CD14-positive monocyte (primary cell): ENCODE measurements around the gene NRF1. TPM values are rescaled to one million over a fixed set of nuclear protein-coding genes. Genes with fewer than 3 reads are reported as not detected.

Experiments
- DNase-seq, 3 donors: peaks; one replicate each; pipeline ENCODE4 v3.0.0-alpha.2; 2011 to 2022
- H2AFZ ChIP-seq: 2 replicates; pipeline ENCODE4 v1.6.0; 2012; ENCODE audit warnings: mild to moderate bottlenecking, low read depth, low read length, inconsistent platforms; ENCODE audit not compliant: insufficient read depth, poor library complexity, severe bottlenecking
- H3K27ac ChIP-seq, 2 donors: 1 replicate in 1 of 2; 2 replicates in 1 of 2; pipeline ENCODE4 v1.5.1; 2012 to 2013; ENCODE audit warnings: low read length in 2 of 2, control low read depth in 1 of 2, inconsistent platforms in 1 of 2, low read depth in 1 of 2, mild to moderate bottlenecking in 1 of 2
- H3K27me3 ChIP-seq, 2 donors: one replicate each; pipeline versions ENCODE4 v1.6.0 to v1.6.1; 2011 to 2013; ENCODE audit warnings: low read length in 2 of 2; ENCODE audit not compliant: control insufficient read depth in 2 of 2, insufficient read depth in 2 of 2
- H3K36me3 ChIP-seq, 2 donors: replicated peaks in 1 of 2; 1 replicate in 1 of 2; 2 replicates in 1 of 2; pipeline versions ENCODE4 v1.5.1 to v1.6.1; 2012 to 2013; ENCODE audit warnings: low read length in 2 of 2, control low read depth in 1 of 2, inconsistent platforms in 1 of 2, mild to moderate bottlenecking in 1 of 2; ENCODE audit not compliant: insufficient read depth in 2 of 2, control insufficient read depth in 1 of 2
- H3K4me1 ChIP-seq, 2 donors: 1 replicate in 1 of 2; 2 replicates in 1 of 2; pipeline versions ENCODE4 v1.5.1 to v1.6.1; 2012 to 2013; ENCODE audit warnings: low read length in 2 of 2, control low read depth in 1 of 2, inconsistent platforms in 1 of 2, mild to moderate bottlenecking in 1 of 2, moderate library complexity in 1 of 2; ENCODE audit not compliant: insufficient read depth in 2 of 2, control insufficient read depth in 1 of 2
- H3K4me2 ChIP-seq: replicated peaks from 2 replicates; pipeline ENCODE3; 2012; ENCODE audit warnings: low read length, moderate library complexity, mild to moderate bottlenecking; ENCODE audit not compliant: poor library complexity, severe bottlenecking; ENCODE audit errors: extremely low read depth
- H3K4me3 ChIP-seq, 3 experiments: fragments of 200-600 bp in 1 of 3; sonication (generic) in 1 of 3; replicated peaks in 1 of 3; 1 replicate in 2 of 3; 2 replicates in 1 of 3; pipeline ENCODE4 v1.5.1; 2011 to 2013; ENCODE audit warnings: low read length in 3 of 3, mild to moderate bottlenecking in 3 of 3, control low read depth in 2 of 3, low read depth in 2 of 3, inconsistent platforms in 1 of 3, moderate library complexity in 1 of 3
- H3K79me2 ChIP-seq: 2 replicates; pipeline ENCODE4 v1.6.0; 2012; ENCODE audit warnings: mild to moderate bottlenecking, control low read depth, inconsistent platforms, low read length, moderate library complexity; ENCODE audit not compliant: insufficient read depth
- H3K9ac ChIP-seq: 2 replicates; pipeline ENCODE4 v1.6.0; 2017; ENCODE audit warnings: low read length, mild to moderate bottlenecking; ENCODE audit not compliant: insufficient read depth, poor library complexity, severe bottlenecking
- H3K9me3 ChIP-seq, 2 donors: replicated peaks in 1 of 2; 1 replicate in 1 of 2; 2 replicates in 1 of 2; pipeline versions ENCODE4 v1.5.1 to v1.6.1; 2012 to 2013; ENCODE audit warnings: low read length in 2 of 2, control low read depth in 1 of 2; ENCODE audit not compliant: control insufficient read depth in 1 of 2, insufficient read depth in 1 of 2
- H4K20me1 ChIP-seq: 2 replicates; pipeline ENCODE4 v1.6.0; 2012; ENCODE audit warnings: mild to moderate bottlenecking, low read length, control low read depth, moderate library complexity; ENCODE audit not compliant: insufficient read depth
- H3K27ac Mint-ChIP-seq, 7 donors: one replicate each; pipeline ENCODE4 v1.8.0; 2020; ENCODE audit warnings: mild to moderate bottlenecking in 7 of 7, mixed read lengths in 7 of 7, moderate library complexity in 6 of 7, inconsistent platforms in 2 of 7
- H3K27me3 Mint-ChIP-seq, 3 donors: one replicate each; pipeline ENCODE4 v1.8.0; 2021 to 2022; ENCODE audit warnings: low read depth in 3 of 3, mild to moderate bottlenecking in 3 of 3, mixed read lengths in 3 of 3, moderate library complexity in 3 of 3, inconsistent platforms in 1 of 3
- H3K36me3 Mint-ChIP-seq, 2 donors: one replicate each; pipeline ENCODE4 v1.8.0; 2020; ENCODE audit warnings: mixed read lengths in 2 of 2, inconsistent platforms in 1 of 2, mild to moderate bottlenecking in 1 of 2
- H3K4me1 Mint-ChIP-seq: one replicate; pipeline ENCODE4 v1.8.0; 2020; ENCODE audit warnings: mild to moderate bottlenecking, mixed read lengths
- H3K4me3 Mint-ChIP-seq, 2 donors: one replicate each; pipeline ENCODE4 v1.8.0; 2020; ENCODE audit warnings: mild to moderate bottlenecking in 2 of 2, mixed read lengths in 2 of 2, moderate library complexity in 1 of 2
- H3K9me3 Mint-ChIP-seq, 7 donors: one replicate each; pipeline ENCODE4 v1.8.0; 2020 to 2022; ENCODE audit warnings: mixed read lengths in 7 of 7, mild to moderate bottlenecking in 6 of 7, moderate library complexity in 6 of 7, inconsistent platforms in 2 of 7
- WGBS: methylation state at CpG from one replicate; pipeline ENCODE4 v1.1.5; 2013; ENCODE audit warnings: missing lambda C conversion rate; ENCODE audit not compliant: insufficient coverage; 5-methylcytosine and 5-hydroxymethylcytosine counted together
- intact Hi-C, 2 donors: fragments of 100-400 bp; cut with micrococcal nuclease; formaldehyde crosslinking; loops; one replicate each; pipeline versions ENCODE4 v1.15.0 to v1.15.1; 2023
- polyA plus RNA-seq, 3 donors: library from polyadenylated mRNA; depleted of rRNA in 1 of 3; unstranded in 2 of 3; stranded (reverse) in 1 of 3; fragments of 300-500 nt in 2 of 3; fragments of >200 nt in 1 of 3; fragmentation: Illumina TruSeq in 2 of 3; gene quantifications; 1 replicate in 2 of 3; 2 replicates in 1 of 3; pipeline ENCODE4 v1.2.3, GENCODE V29; 2012 to 2021
- TF ChIP-seq, protein P1 (sequence below): fragments of 200-600 bp; IDR thresholded peaks from one replicate; pipeline ENCODE4 v1.8.0; 2022; ENCODE audit warnings: antibody characterized with exemption, mild to moderate bottlenecking

NRF1 gene
- polyA plus RNA-seq, 3 donors = 5.1 to 14.0 (median 7.7) TPM

DNA sequence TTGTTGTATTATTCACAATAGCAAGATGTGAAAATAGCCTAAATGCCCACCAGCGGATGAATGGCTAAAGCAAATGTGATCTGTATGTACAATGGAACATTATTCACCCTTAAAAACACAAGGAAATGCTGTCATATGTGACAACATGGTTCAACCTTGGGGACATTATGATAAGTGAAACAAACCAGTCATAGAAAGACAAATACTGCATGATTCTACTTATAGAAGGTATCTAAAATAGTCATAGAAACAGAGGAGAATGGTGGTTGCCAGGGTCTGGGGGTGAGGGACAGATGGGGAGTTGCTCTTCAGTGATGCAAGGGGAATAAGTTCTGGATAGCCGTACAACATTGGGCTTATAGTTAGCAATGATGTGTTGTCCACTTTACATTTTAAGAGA lies 58.4 kb downstream of the NRF1 start:
- peaks cover 27 to 55% of the 10 kb centered on the region in 2 donors for H3K36me3 ChIP-seq
- peaks cover 0 to 9% (median 4%) of the 10 kb centered on the region in 7 donors for H3K9me3 Mint-ChIP-seq
- H3K4me2 ChIP-seq = no peak overlapping the region
- H3K27ac Mint-ChIP-seq = no peak overlapping the region
- peaks cover 7% of the 10 kb centered on the region for H3K79me2 ChIP-seq
- TF ChIP-seq, protein P1, sequence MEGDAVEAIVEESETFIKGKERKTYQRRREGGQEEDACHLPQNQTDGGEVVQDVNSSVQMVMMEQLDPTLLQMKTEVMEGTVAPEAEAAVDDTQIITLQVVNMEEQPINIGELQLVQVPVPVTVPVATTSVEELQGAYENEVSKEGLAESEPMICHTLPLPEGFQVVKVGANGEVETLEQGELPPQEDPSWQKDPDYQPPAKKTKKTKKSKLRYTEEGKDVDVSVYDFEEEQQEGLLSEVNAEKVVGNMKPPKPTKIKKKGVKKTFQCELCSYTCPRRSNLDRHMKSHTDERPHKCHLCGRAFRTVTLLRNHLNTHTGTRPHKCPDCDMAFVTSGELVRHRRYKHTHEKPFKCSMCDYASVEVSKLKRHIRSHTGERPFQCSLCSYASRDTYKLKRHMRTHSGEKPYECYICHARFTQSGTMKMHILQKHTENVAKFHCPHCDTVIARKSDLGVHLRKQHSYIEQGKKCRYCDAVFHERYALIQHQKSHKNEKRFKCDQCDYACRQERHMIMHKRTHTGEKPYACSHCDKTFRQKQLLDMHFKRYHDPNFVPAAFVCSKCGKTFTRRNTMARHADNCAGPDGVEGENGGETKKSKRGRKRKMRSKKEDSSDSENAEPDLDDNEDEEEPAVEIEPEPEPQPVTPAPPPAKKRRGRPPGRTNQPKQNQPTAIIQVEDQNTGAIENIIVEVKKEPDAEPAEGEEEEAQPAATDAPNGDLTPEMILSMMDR = no peak
- H3K27me3 Mint-ChIP-seq = no peaks in the 10 kb centered on the region
- peaks cover 3% of the 10 kb centered on the region for H3K4me1 Mint-ChIP-seq
- H4K20me1 ChIP-seq = peaks cover 8% of the 10 kb centered on the region
- H3K9ac ChIP-seq = no peak overlapping the region
- H2AFZ ChIP-seq = no peak overlapping the region
- no peaks in the 10 kb centered on the region for H3K27me3 ChIP-seq
- H3K4me1 ChIP-seq = no peaks in the 10 kb centered on the region
- DNase-seq = no peak
- 100% methylated on average over 1 of the region's 2 CpGs for WGBS
- no peak overlapping the region for H3K4me3 Mint-ChIP-seq
- H3K36me3 Mint-ChIP-seq = peaks cover 17 to 29% of the 10 kb centered on the region in 2 donors
- intact Hi-C loops = loop anchor here in 1 of 2 donors (10.0 kb wide), 1 partner anchor 155 kb away; no protein-coding TSS in a partner anchor
- H3K9me3 ChIP-seq = peaks cover 8 to 14% of the 10 kb centered on the region in 2 donors
- no peak overlapping the region for H3K4me3 ChIP-seq
- no peak overlapping the region for H3K27ac ChIP-seq

DNA sequence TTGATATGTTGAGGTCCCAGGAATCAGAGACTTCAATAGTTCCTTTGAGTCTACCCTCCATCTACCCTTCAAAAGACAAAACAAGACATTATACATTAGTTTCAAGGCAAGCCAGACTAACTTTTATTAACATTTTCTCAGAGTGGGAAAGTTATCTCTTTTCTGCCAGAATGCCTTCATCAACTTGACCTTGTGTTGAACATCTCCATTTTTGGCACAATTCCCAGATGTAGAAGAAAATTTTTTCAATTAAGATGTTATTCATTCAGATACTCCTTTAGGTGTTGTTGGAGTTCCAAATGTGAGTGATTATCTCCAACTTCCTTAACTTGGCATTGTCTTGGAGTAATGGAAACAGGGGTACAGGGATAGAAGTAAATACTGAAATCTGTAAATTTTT lies 59.1 kb downstream of the NRF1 start:
- H2AFZ ChIP-seq = no peak overlapping the region
- H3K27me3 ChIP-seq = no peaks in the 10 kb centered on the region
- no peaks in the 10 kb centered on the region for H3K4me1 Mint-ChIP-seq
- H3K4me1 ChIP-seq = no peaks in the 10 kb centered on the region
- intact Hi-C loops = no loop called here
- H3K9me3 Mint-ChIP-seq = peaks cover 0 to 9% (median 4%) of the 10 kb centered on the region in 7 donors
- no peak overlapping the region for H3K4me2 ChIP-seq
- H3K4me3 ChIP-seq = no peak overlapping the region
- H3K79me2 ChIP-seq = peaks cover under 1% of the 10 kb centered on the region
- H3K27ac ChIP-seq = no peak overlapping the region
- no peak overlapping the region for H3K9ac ChIP-seq
- peaks cover 29 to 56% of the 10 kb centered on the region in 2 donors for H3K36me3 ChIP-seq
- peaks cover 19 to 30% of the 10 kb centered on the region in 2 donors for H3K36me3 Mint-ChIP-seq
- no peaks in the 10 kb centered on the region for H3K27me3 Mint-ChIP-seq
- H4K20me1 ChIP-seq = peaks cover 5% of the 10 kb centered on the region
- H3K4me3 Mint-ChIP-seq = no peak overlapping the region
- TF ChIP-seq, protein P1 = no peak
- H3K9me3 ChIP-seq = peaks cover 8 to 14% of the 10 kb centered on the region in 2 donors
- no peak overlapping the region for H3K27ac Mint-ChIP-seq
- no peak for DNase-seq
